ENCODE results near the gene AHNAK2.

Gene AHNAK2

DNA sequence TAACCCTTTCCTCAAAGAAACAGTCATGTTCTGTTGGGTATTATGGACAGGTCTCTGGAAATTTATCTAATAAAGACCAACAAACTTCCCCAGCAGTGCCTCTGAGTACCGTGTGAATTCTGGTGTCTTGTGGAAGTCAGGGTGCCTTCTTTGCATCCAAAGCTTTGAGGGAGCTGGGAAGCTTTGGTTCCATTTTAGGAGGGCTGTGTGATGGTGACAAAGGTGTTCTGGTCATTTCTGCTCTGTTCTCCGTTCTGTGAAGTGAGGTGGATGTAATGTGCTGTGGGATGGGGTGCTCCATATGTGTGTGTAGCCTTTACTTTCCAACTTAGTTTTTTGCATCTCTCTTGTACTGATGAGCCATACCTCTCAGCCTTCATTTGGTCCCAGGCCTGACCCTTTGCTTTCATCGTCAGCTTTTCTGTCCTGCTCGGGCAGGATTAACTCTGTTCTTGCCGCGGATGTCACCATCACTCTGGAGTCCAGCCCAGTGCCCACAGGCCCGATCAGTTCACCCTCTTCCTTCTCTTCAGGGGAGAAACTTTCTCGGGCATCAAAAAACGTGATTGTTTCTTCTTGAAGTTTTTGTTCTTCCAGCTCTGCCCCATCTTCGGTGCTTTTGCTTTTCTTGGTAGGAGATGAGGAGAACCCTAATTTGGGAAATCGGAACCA, 40.3 kb downstream of the AHNAK2 start:
- DNase-seq: no peak
- Mint-ChIP-seq H3K9me3 (no peaks in the 10 kb centered on the region), H3K4me3 (no peak overlapping the region), H3K36me3 (ENCODE audit: low read depth) (no peaks in the 10 kb centered on the region), H3K4me1 (peaks cover 3% of the 10 kb centered on the region), H3K27ac (no peak overlapping the region), H3K27me3 (peaks cover 10% of the 10 kb centered on the region)
- no peak for ATAC-seq

DNA sequence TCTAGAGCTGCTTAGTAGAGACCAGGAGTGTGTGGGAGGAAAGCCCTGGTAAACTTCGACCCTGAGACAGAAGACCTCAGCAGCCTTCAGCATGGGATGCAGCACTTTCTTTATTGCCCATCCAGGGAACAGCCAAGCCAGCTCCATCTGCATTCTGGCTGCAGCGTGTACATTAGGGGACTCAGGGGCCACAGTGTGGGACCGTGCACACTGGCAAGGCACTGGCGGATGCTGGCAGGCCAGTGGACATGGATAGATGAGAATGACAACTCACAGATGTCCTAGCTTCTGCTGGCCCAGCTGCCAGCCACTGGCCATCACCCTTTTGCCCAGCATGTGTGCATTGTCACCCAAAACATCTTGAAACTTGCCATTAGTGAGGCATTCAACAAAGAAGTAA, 41.0 kb downstream of the AHNAK2 start:
- H3K27me3 Mint-ChIP-seq: peaks cover 10% of the 10 kb centered on the region
- no peaks in the 10 kb centered on the region for H3K36me3 Mint-ChIP-seq (ENCODE audit: low read depth)
- no peaks in the 10 kb centered on the region for H3K9me3 Mint-ChIP-seq
- ATAC-seq (no peak), DNase-seq (no peak)
- H3K4me1 Mint-ChIP-seq: peaks cover 3% of the 10 kb centered on the region
- H3K27ac Mint-ChIP-seq: no peak overlapping the region
- no peak overlapping the region for H3K4me3 Mint-ChIP-seq

DNA sequence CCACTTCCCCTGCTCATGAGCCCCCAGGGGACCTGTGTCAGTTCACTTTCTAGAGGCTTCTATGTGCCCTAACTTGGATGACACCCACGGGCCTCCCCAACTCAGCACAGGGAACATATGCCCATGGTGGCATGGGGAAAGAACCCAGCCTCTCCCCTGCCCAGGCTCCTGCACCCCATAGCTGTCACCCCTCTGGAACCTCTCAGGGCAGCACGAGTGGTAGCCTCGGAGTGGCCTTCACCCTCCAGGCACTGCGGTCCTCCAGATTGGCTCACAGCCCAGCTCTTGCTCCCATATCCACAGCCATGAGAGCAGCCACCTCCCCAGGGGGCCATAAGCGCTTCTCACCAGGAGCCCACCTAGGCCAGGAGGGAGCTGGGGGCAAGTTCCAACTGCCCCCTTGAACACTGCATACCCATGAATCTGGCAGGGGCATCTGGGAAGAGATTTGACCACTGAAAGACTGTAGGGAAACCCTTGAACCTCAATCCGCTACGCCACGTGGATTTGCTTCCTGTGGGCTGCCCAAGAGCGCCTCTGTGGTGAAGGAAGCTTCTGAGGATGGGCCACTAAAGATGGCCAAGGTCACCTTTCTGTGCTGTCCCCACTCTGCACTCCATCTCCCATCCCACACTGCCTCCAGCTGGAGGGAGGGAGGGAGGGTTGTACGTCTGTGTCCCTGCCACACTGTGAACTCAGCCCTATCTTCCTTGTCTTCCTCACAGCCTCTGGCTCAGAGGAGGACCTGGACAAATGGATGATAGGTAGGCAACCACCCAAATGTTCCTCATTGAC, 41.6 kb downstream of the AHNAK2 start:
- Mint-ChIP-seq H3K36me3 (ENCODE audit: low read depth) (no peaks in the 10 kb centered on the region), H3K4me3 (no peak overlapping the region), H3K4me1 (peaks cover 3% of the 10 kb centered on the region), H3K27ac (no peak overlapping the region), H3K9me3 (no peaks in the 10 kb centered on the region), H3K27me3 (peaks cover 10% of the 10 kb centered on the region)
- no peak for DNase-seq
- no peak for ATAC-seq

DNA sequence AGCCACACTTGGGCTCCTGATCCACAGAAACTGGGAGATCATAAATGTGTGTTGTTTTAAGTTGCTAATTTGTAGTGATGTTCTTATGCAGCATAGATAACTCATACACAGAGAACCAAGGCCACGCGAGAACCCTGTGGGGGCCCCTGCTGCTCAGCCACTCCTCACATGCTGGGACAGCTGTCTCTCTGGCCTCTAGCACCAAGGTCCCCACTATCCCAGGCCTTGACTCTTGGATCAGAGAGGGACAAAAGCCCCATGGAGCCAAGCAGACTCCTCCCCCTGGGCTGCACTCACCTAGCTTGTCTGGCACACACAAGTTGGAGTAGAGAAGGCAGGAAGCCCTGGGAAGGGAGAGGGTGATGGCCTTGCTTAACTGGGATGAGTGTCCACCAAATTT, 42.2 kb downstream of the AHNAK2 start:
- Mint-ChIP-seq H3K4me3 (no peak overlapping the region), H3K4me1 (peaks cover 3% of the 10 kb centered on the region), H3K9me3 (no peaks in the 10 kb centered on the region), H3K27ac (no peak overlapping the region), H3K36me3 (ENCODE audit: low read depth) (no peaks in the 10 kb centered on the region), H3K27me3 (peaks cover 10% of the 10 kb centered on the region)
- ATAC-seq (no peak), DNase-seq (no peak)

DNA sequence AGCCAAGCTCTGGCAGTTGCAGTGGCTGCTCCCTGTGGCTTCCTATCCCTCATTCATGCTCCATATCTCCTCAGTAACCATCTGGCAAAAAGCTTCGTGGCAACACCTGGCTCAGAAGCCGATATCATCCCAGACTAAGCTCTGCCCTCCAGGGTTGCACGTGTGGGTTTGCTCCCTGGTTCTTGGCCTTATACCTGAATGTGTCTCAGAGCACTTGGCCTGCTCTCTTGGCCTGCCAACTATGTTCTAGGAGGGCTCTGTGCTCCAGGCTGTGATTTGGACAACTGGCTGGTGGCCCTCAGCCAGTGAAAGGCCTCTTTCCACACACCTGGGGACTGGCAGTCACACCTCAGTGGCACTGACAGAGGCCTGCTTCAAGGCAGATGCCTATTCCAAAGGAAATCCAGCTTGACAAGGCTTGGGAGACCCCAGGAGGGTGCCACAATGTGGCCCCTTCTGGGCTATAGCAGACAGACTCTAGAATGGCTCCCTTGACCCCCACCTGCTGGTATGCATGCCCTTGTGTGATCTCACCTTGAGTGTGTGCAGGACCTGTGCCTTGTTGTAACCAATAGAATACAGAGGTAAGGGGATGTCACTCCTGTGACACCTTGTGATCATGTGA, 43.0 kb downstream of the AHNAK2 start:
- Mint-ChIP-seq H3K27me3 (peaks cover 10% of the 10 kb centered on the region), H3K9me3 (no peaks in the 10 kb centered on the region), H3K4me1 (peaks cover 3% of the 10 kb centered on the region), H3K4me3 (no peak overlapping the region), H3K27ac (peak overlapping the region; percentile 44), H3K36me3 (ENCODE audit: low read depth) (no peaks in the 10 kb centered on the region)
- DNase-seq (no peak), ATAC-seq (no peak)

DNA sequence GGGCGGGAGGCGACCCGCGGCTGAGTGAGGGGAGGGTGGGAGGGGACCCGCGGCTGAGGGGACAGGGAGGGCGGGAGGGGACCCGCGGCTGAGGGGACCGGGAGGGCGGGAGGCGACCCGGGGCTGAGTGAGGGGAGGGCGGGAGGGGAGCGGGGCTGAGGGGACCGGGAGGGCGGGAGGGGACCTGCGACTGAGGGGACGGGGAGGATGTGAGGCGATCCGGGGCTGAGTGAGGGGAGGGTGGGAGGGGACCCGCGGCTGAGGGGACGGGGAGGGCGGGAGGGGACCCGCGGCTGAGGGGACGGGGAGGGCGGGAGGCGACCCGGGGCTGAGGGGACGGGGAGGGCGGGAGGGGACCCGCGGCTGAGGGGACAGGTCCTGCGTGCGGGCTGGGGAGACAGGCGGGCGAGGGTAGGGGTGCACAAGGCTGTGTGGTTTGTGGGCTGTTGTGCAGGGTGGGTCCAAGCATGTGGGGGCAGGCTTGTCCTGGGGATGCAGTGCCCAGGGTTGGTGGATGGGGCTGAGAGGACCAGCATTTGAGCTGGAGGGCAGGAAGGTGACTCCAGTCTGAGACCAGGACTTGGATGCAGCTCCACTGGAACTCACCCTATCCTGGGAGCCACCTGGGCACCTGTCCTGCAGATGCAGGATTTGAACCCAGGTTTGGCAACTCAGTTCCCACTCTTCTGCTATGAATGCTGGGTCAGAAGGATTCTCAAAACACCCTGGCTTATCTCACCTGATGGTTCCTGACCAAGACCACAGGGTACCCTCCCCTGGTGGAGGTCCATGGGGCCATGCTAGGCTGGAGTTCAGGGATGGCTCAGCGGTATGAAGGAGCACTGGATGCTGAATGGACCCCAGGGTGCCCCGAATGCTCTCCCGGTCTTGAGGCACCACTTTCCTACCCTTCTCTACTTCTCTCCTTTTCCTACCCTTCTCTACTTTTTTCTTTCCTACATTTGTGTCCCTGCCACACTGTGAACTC, 44.1 kb downstream of the AHNAK2 start:
- Mint-ChIP-seq H3K4me3 (peak overlapping the region; percentile 53), H3K27me3 (peaks cover 7% of the 10 kb centered on the region), H3K27ac (peak overlapping the region; percentile 44), H3K4me1 (peaks cover 3% of the 10 kb centered on the region), H3K9me3 (no peaks in the 10 kb centered on the region), H3K36me3 (ENCODE audit: low read depth) (no peaks in the 10 kb centered on the region)
- DNase-seq (no peak), ATAC-seq (no peak)

DNA sequence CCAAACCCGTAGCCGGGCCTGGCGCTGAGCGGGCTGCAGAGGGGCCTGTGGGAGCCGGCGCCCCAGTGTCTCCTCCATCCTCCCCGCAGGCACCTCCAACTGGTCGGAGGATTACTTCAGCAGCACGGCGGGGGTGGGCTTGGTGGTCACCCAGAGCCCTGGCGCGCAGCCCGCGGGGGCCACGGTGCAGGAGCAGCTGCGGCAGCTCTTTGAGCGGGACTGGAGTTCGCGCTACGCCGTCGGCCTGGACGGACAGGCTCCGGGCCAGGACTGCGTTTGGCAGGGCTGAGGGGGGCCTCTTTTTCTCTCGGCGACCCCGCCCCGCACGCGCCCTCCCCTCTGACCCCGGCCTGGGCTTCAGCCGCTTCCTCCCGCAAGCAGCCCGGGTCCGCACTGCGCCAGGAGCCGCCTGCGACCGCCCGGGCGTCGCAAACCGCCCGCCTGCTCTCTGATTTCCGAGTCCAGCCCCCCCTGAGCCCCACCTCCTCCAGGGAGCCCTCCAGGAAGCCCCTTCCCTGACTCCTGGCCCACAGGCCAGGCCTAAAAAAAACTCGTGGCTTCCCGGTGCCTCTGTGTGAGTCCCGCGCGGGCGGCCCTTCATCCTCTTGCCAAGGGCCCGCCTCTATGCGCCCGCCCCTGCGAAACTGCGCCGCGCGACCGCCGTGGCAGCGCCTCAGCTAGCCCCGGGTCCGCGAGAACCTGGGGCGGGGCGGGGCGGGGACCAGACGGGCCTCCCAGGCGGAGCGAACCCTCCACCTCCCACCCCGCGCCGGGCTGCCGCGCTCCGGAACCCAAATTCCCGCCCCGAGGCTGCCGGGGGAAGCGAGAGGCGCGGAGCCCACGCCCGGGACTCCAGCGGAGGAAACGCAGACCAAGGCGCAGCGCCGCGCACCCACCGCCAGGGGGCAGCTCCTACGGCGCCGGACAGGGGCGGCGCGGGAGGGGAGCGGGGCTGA, 45.2 kb downstream of the AHNAK2 start:
- Mint-ChIP-seq H3K4me3 (peak overlapping the region; percentile 49), H3K27ac (no peak overlapping the region), H3K4me1 (peaks cover 3% of the 10 kb centered on the region), H3K27me3 (peaks cover 6% of the 10 kb centered on the region), H3K9me3 (no peaks in the 10 kb centered on the region), H3K36me3 (ENCODE audit: low read depth) (no peaks in the 10 kb centered on the region)
- ATAC-seq (peak; percentile 87), DNase-seq (peak; percentile 93)

DNA sequence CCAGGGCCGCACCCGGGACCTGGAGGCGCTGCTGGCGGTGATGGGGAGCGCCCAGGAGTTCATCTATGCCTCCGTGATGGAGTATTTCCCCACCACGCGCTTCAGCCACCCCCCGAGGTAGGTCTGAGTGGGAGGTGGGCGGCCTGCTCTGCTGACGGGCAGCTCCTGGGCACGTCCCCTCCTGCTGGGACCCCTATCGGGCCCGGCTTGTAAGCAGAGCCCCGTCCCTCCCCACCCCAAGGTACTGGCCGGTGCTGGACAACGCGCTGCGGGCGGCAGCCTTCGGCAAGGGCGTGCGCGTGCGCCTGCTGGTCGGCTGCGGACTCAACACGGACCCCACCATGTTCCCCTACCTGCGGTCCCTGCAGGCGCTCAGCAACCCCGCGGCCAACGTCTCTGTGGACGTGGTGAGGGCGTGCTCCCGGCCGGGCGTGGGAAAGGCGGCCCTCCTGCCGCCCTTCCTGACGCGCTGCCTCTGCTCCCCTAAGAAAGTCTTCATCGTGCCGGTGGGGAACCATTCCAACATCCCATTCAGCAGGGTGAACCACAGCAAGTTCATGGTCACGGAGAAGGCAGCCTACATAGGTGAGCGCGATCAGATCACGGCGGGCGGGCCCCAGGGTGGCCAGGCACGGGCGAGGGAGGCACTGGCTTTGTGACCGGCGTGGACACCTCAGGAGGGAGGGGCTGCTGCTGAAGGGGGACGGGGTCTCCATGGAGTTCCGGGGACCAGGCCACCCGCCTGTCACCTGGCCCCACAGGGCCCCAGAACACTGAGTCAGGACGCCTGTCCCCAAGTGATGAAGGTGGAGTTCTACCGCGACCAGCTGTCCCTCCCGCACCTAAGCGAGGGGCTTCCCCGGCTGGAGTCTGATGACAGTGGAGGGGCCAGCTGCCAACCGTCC, 46.2 kb downstream of the AHNAK2 start:
- Mint-ChIP-seq H3K27me3 (peaks cover 6% of the 10 kb centered on the region), H3K4me3 (peak overlapping the region; percentile 42), H3K27ac (no peak overlapping the region), H3K9me3 (no peaks in the 10 kb centered on the region), H3K4me1 (peaks cover 3% of the 10 kb centered on the region), H3K36me3 (ENCODE audit: low read depth) (no peaks in the 10 kb centered on the region)
- ATAC-seq (no peak), DNase-seq (no peak)

DNA sequence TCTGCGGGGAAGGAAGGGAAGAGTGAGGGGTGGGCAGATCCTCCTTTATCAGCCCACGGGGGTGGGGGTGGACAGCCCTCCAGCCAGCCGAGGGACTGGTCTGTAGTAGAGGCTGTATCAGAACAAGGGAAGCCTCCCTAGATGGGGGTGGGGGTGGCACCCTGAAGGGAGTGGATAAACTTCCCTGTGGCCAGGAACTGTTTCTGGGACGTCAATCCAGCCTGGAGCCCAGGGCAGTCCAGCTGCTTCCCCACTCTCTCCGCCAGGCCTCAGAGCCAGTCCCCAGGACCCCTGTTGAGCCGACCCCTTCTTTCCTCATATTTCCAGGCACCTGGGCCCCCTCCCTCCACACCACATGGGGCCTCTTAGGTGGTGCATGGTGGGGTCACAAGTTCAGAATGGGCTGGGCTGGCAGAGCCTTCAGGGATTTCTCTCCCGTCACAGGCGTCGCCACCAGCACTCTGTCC, 46.8 kb downstream of the AHNAK2 start:
- H3K27ac Mint-ChIP-seq: no peak overlapping the region
- H3K9me3 Mint-ChIP-seq: no peaks in the 10 kb centered on the region
- H3K27me3 Mint-ChIP-seq: peaks cover 6% of the 10 kb centered on the region

DNA sequence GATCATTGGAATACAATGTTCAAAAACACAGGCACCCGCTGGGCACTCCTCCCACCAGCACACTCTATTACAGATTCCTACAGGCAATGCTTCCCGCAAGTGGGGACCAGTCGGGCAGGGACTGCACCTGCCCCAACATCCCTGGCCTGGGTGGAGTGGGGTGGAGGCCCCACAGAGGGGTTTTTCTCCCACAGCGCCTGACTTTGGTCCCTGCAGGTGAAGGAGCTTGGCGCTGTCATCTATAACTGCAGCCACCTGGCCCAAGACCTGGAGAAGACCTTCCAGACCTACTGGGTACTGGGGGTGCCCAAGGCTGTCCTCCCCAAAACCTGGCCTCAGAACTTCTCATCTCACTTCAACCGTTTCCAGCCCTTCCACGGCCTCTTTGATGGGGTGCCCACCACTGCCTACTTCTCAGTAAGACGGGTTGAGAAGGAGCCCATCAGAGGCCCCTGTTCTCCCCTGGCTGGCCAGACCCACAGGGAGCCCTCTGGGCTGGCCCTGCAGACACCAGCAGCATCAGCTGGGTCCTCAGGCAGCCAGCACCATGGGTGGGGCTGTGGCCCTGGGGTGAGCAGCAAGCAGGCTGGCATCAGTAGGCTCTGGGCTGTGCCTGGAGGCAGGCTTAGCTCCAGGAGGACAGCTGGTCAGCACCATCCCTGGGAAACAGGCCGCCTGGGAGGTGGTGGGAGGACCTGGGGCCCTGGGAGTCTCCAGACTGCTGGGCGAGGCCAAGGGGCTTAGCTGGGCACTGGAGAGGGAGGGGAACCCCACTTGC, 47.5 kb downstream of the AHNAK2 start:
- peaks cover 8% of the 10 kb centered on the region for H3K4me1 Mint-ChIP-seq
- H3K27ac Mint-ChIP-seq: no peak overlapping the region
- H3K27me3 Mint-ChIP-seq: peaks cover 6% of the 10 kb centered on the region
- H3K36me3 Mint-ChIP-seq (ENCODE audit: low read depth): no peaks in the 10 kb centered on the region
- H3K4me3 Mint-ChIP-seq: no peak overlapping the region
- no peaks in the 10 kb centered on the region for H3K9me3 Mint-ChIP-seq
- DNase-seq (no peak), ATAC-seq (no peak)

More for the DNA sequence above, 46.8 kb downstream of the AHNAK2 start:
- H3K4me1 Mint-ChIP-seq: peaks cover 8% of the 10 kb centered on the region
- H3K4me3 Mint-ChIP-seq: no peak overlapping the region
- H3K36me3 Mint-ChIP-seq (ENCODE audit: low read depth): no peaks in the 10 kb centered on the region
- ATAC-seq: no peak
- DNase-seq: no peak

DNA sequence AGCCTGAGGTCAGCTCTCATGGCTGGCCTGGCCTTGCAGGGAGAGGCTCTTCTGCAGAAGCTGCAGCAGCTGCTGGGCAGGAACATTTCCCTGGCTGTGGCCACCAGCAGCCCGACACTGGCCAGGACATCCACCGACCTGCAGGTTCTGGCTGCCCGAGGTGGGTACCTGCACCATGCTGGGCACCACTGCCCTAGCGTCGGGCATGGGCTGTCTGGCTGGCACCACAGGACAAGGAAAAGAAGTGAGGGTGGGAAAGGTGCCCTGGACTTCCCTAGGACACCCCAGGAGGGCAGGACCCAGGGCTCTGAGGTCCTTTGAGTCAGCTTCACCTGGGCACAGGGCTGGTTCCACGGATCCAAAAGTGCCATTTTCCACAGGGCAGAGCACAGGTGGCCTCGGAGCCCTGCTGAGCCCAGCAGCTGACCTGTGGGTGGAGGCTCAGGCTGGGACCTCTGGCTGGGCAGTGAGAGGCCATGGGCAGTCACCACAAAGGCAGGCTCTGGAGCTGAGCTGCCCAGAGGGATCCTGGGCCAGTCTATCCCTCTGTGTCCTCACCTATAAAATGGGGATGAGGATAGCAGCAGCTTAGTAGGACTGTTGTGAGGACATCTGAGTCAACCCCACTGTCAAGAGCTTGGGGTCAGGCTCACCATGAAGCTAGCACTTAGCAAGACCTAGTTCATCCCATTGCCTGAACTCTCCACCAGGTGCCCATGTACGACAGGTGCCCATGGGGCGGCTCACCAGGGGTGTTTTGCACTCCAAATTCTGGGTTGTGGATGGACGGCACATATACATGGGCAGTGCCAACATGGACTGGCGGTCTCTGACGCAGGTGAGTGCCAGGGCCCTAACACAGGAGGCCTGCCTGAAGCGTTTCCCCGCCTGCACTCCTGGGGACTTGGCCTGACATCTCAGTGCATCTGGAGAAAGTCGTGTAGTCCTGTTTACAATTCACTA, 48.6 kb downstream of the AHNAK2 start:
- no peak overlapping the region for H3K4me3 Mint-ChIP-seq
- no peak for DNase-seq
- H3K4me1 Mint-ChIP-seq: peaks cover 5% of the 10 kb centered on the region
- H3K36me3 Mint-ChIP-seq (ENCODE audit: low read depth): no peaks in the 10 kb centered on the region
- no peak for ATAC-seq
- no peak overlapping the region for H3K27ac Mint-ChIP-seq
- H3K9me3 Mint-ChIP-seq: no peaks in the 10 kb centered on the region
- peaks cover 3% of the 10 kb centered on the region for H3K27me3 Mint-ChIP-seq
